Measurements from ENCODE around the gene RGS14.

RGS14 gene, protein sequence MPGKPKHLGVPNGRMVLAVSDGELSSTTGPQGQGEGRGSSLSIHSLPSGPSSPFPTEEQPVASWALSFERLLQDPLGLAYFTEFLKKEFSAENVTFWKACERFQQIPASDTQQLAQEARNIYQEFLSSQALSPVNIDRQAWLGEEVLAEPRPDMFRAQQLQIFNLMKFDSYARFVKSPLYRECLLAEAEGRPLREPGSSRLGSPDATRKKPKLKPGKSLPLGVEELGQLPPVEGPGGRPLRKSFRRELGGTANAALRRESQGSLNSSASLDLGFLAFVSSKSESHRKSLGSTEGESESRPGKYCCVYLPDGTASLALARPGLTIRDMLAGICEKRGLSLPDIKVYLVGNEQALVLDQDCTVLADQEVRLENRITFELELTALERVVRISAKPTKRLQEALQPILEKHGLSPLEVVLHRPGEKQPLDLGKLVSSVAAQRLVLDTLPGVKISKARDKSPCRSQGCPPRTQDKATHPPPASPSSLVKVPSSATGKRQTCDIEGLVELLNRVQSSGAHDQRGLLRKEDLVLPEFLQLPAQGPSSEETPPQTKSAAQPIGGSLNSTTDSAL

DNA sequence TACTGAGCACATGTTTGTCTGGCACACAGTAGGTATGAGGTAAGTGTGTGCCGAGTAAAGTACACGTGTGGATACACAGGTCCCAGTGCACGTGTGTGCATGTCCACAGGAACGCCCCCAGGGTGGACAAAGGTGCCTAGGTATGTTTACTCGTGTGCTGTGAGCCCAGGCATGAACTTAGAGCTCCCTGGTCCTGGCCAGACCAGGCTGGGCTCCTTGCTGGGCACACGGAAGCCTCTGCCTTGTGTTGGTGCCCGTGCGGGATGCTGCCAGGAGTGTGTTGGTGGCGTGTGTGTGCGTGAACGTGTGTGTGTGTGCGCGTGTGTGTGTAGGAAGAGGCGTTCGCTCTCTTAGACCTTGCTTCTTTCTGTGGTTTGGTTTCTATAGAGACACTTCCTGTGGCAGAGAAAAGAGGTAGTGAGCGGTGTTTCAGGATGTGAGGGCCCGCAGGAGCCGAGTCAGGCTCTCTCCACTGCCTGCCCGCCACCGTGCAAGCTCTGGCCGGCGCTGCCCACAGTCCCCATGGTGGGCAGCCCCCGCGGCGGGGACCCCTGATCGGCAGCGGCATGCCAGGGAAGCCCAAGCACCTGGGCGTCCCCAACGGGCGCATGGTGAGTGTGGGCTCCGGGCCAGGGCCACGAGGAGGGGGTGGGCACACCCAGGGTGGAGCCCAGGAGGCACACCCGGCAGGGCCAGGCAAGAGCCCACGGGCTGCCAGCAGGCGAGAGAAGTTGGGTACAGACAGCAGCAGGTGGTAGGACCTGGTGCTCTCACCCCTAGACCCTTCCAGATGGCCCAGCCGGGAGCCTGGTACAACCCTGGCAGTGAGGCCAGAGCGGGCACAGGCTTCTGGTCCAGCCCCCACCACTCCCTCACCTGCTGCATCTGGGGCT, at the start of gene RGS14:
TSS of gene RGS14 (plus strand) at position 466 of the 893 bp plus-strand sequence. CDS start at position 567, 101 bp downstream.
- TF ChIP-seq JUND (IDR thresholded peaks at IDR 0.05; ENCODE audit: low read depth) = no peak
- in situ Hi-C loops (cut with HindIII; ENCODE audit: low pct_unique_long_range_greater_than_20kb, low sequenced_read_pairs) = no loop called here
- no peak for DNase-seq (ENCODE audit: low read depth in 1 of 2, low spot score in 1 of 2)

DNA sequence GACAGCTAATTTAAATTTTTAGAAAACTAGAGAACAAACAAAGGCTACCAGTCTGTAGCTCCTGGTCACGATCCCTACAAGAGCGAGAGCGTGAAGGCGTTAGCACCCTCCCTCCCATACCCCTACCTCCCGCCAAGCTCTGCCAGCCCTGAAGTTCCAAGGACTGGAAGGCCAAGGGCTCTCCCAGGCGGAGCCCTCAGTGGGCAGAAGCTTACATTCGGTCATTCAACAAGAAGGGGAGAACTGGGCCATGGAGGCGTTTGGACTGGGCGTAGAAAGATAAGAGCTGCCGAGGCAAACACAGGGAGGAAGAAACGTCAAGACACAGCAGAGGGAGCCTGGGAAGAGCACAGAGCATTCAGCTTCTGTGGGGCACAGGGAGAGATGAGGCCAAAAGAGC, 49.0 kb upstream of the RGS14 start:
- no peak for TF ChIP-seq JUND (IDR thresholded peaks at IDR 0.05; ENCODE audit: low read depth)
- no peak for DNase-seq (ENCODE audit: low read depth in 1 of 2, low spot score in 1 of 2)
- in situ Hi-C loops (cut with HindIII; ENCODE audit: low pct_unique_long_range_greater_than_20kb, low sequenced_read_pairs) = no loop called here

DNA sequence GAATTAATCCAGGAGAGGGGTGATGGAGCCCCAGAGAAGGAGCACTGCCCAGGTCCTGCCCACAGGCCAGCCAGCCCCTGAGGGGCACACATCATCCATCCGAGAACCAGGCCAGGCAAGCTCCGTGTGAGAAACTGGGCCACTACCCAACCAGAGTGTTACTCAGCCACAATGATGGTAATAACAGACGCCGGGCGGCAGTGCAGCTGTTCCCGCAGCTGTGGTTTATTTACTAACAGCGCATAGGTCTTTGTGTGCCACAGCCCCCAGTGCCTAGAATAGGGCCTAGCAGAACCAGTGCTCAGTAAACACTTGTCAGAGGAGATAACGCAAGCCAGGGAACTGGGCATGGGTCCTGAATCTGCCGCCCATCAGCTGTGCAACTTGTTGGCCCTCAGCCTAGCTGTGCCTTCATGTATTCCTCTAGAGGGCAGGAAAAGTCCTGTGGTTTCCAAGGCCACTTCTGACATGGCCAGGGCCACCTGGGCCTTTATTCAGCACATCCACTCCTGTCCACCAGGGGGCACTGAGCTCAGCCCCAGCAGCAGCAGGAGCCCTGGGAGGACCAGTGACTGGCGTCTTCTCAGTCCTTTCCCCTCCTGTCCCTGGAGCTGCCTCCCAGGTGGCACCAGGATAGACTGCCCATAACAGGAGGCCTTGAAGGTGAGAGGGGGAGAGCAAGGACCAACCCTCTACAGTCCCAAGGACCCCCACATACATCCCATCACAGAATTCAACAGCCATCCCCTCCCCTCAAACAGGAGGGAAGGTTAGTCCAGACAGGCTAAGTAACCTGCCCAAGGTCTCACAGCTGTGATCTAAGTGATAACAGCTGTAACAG, 48.2 kb upstream of the RGS14 start:
- TF ChIP-seq JUND (IDR thresholded peaks at IDR 0.05; ENCODE audit: low read depth) = no peak
- DNase-seq (ENCODE audit: low read depth in 1 of 2, low spot score in 1 of 2) = peak; percentile 63 to 84
- in situ Hi-C loops (cut with HindIII; ENCODE audit: low pct_unique_long_range_greater_than_20kb, low sequenced_read_pairs) = no loop called here

DNA sequence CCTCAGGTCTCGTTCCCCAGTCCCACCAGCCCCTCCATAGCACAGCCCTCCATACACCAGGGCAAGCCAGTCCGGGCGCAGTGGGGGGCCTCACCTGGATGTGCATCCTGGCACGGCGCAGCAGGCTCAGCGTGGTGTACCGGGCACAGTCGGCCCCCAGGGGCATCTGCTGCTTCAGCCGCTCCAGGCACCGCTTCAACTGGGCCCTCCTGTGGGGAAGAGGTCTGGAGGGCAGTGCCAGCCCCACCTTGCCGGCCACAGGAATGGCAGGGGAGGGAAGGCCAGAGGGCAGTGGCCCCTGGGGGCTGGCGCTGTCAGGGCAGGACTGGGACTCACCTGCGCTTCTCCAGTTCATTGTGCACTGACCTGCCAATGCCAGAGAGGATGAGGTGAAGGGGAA, 47.4 kb upstream of the RGS14 start:
- TF ChIP-seq JUND (IDR thresholded peaks at IDR 0.05; ENCODE audit: low read depth) = no peak
- in situ Hi-C loops (cut with HindIII; ENCODE audit: low pct_unique_long_range_greater_than_20kb, low sequenced_read_pairs) = no loop called here
- DNase-seq (ENCODE audit: low read depth in 1 of 2, low spot score in 1 of 2) = no peak

DNA sequence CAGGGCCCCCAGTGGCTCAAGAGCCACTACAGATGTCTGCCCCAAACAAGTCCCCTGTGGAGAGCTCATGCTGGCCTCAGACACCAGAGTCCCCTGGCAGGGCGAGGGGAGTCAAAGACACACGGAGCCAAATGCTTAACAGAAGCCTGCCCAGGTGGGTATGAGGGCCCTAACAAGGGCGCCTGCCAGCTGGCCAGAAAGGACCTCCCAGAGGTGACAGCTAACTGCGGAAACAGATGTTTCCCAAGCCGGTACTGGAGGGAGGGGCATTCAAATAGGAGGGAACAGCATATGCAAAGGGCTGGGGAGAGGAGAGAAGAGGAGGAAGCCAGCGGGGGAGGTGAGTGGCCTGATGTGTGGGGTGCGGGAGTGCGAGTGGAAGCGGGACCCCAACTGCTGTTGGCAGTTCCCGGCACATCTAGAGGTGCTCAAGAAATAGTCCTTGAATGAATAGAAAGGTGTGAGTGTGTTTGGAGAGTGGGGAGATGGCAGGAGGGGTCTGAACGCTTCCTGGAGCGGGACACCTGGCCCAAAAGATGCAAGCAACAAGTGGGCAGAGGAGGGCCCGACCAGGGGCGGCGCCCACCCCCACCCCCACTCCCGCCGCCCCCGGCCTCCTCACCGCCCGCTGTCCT, 46.9 kb upstream of the RGS14 start:
- in situ Hi-C loops (cut with HindIII; ENCODE audit: low pct_unique_long_range_greater_than_20kb, low sequenced_read_pairs) = no loop called here
- TF ChIP-seq JUND (IDR thresholded peaks at IDR 0.05; ENCODE audit: low read depth) = no peak
- DNase-seq (ENCODE audit: low read depth in 1 of 2, low spot score in 1 of 2) = peak in 1 of 2 experiments; percentile 39

DNA sequence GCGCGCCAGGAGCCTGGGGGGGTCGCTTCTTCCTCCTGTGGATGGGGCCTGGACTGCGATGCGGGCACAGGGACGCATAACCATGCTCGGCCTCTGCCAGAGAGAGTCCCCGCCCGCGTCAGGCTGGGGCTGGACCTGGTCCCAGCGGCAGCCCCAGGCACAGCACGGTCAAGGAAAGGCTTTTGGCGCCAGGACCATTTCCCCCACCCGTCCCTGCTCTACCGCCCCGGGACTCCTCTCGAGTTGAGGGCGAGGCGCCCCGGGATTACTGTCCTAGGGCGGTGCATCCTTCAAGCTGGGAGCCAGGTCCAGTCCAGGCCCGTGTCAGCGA, 46.4 kb upstream of the RGS14 start:
- DNase-seq (ENCODE audit: low read depth in 1 of 2, low spot score in 1 of 2) = peak in 1 of 2 experiments; percentile 45
- no peak for TF ChIP-seq JUND (IDR thresholded peaks at IDR 0.05; ENCODE audit: low read depth)
- in situ Hi-C loops (cut with HindIII; ENCODE audit: low pct_unique_long_range_greater_than_20kb, low sequenced_read_pairs) = no loop called here

DNA sequence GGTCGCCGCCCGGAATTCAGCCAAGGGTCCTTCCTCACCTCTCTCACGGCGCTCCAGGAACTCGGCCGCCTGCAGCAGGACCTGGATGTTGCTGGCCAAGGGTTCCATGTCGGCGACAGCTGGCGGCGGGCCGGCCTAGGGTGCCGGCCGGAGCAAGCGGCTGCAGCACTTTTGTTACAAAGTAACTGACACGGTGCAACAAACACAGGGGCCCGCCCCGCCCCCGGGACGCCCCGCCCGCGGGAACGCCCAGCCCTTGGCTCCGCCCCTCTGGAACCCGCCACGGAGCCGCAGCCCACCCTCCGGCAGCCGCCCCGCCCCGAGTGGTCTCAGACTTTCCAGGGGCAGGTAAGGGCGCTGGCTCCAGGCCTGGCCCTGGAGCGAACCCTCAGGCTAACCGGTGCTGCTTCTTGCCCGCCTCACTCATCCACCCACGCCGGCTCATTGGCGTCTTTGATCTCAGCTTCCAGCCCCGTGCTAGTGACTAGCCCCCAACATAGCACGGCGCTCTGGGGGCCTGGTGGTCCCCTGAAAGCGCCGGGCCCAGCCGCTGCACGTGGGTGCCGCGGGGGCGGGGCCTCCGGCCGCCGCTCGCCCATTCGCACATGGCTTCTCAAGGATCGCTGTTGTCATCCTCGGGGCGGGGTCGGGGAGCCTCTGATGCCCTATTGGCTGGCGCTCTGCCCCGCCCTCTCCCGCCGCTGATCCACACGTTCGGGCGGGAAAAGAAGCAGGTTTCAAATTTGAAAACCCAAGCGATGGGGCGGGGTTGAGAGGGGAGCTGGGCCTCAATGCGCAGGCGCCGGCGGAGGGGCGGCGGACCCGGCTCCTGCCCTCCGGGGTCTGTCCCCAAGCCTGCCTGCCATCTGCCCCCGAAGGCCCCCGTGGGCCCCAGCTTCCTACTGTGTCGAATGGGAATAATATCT, 45.7 kb upstream of the RGS14 start, which contains the start of gene MXD3:
TSS of gene MXD3 (minus strand) at position 176 of the 926 bp plus-strand sequence. CDS start at position 108, 68 bp downstream.
- peak; percentile 96 to 98 for DNase-seq (ENCODE audit: low read depth in 1 of 2, low spot score in 1 of 2)
- in situ Hi-C loops (cut with HindIII; ENCODE audit: low pct_unique_long_range_greater_than_20kb, low sequenced_read_pairs) = no loop called here
- no peak for TF ChIP-seq JUND (IDR thresholded peaks at IDR 0.05; ENCODE audit: low read depth)

DNA sequence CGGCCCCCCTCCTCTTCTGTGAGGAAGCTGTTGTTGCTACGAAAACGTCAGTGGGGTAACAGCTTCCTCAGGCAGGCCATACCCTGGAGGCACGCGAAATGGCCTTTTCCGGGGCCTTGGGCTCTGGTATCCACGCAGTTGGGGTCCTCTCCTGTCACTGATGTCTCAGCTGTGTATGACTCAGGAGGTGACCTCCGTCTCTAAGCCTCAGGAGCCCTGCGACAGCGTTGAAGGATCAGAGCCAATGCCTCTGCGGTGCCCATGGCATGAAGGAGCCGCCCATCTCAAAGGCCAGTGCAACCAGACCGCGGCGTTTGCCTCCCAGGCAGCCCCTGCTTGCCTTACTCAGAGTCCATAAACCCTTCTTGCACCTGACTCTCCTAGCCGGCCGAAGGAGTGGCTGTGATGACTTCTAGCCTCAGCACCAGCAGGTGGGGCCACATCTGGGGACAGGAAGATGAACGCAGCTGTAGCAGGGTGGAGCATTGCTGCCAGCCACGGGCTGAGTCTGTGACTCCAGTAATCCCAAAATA, 45.0 kb upstream of the RGS14 start:
- in situ Hi-C loops (cut with HindIII; ENCODE audit: low pct_unique_long_range_greater_than_20kb, low sequenced_read_pairs) = no loop called here
- no peak for TF ChIP-seq JUND (IDR thresholded peaks at IDR 0.05; ENCODE audit: low read depth)

DNA sequence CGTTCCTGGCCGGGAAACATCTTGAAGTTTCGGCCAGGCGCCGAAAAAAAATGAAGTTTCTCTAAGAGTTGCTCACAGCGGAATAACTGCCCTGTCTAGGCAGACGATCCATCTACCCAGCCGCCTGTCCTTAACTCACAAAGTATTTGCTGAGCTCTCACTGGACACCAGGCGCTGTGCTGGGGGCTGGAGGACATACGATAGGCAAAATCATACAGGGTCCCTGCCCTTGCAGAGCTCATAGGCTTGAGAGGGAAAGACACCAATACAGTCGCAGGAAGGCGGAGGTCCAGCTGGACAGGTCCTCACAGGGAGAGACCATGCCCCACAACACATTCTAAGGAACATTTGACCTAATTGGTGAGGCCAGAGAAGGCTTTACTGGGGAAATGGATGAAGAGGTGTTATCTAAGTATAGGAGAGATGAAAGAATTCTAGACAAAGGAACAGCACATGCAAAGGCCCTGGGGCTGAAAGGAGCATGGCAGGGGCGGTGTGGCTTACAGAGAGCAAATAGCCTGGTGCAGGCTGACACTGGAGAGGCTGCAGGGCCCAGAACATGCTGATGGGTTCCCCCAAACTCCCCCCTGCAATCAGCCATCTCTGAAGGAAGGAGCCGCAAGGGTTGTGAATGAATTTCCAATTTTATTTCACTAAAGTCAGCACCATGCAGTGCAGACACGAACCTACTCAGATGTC, 44.0 kb upstream of the RGS14 start:
- in situ Hi-C loops (cut with HindIII; ENCODE audit: low pct_unique_long_range_greater_than_20kb, low sequenced_read_pairs) = no loop called here
- no peak for DNase-seq (ENCODE audit: low read depth in 1 of 2, low spot score in 1 of 2)

More for the DNA sequence above, 45.0 kb upstream of the RGS14 start:
- DNase-seq (ENCODE audit: low read depth in 1 of 2, low spot score in 1 of 2) = peak in 1 of 2 experiments; percentile 61

More for the DNA sequence above, 44.0 kb upstream of the RGS14 start:
- no peak for TF ChIP-seq JUND (IDR thresholded peaks at IDR 0.05; ENCODE audit: low read depth)
